ENCODE measurements around the gene WDR1.

Gene WDR1

GRCh38 chr4:10035130-10035529, 81.5 kb downstream of the WDR1 start:
- TF ChIP-seq ZFX (IDR thresholded peaks at IDR 0.05) (no peak), CTCF (conservative IDR thresholded peaks at IDR 0.05) (no peak)
- no peak overlapping the region for H3K27ac ChIP-seq

- TF ChIP-seq CTCF (conservative IDR thresholded peaks at IDR 0.05), result no peak
- TF ChIP-seq ZFX (IDR thresholded peaks at IDR 0.05), result no peak
- H3K27ac ChIP-seq, result no peak overlapping the region
These were observed 81.9 kb downstream of the WDR1 start for GRCh38 chr4:10034612-10035104.

- TF ChIP-seq ZFX (IDR thresholded peaks at IDR 0.05), result no peak
- TF ChIP-seq CTCF (conservative IDR thresholded peaks at IDR 0.05), result no peak
These were observed 82.5 kb downstream of the WDR1 start for GRCh38 chr4:10034136-10034535.

GRCh38 chr4:10033191-10033881, 83.3 kb downstream of the WDR1 start:
- no peak for TF ChIP-seq ZFX (IDR thresholded peaks at IDR 0.05)
- TF ChIP-seq CTCF (conservative IDR thresholded peaks at IDR 0.05), result no peak
- H3K27ac ChIP-seq, result no peak overlapping the region

More at GRCh38 chr4:10034136-10034535, 82.5 kb downstream of the WDR1 start:
- H3K27ac ChIP-seq, result no peak overlapping the region

- no peak for TF ChIP-seq CTCF (conservative IDR thresholded peaks at IDR 0.05)
- no peak overlapping the region for H3K27ac ChIP-seq
These were observed 84.0 kb downstream of the WDR1 start for GRCh38 chr4:10032625-10033024.

- no peak overlapping the region for H3K27ac ChIP-seq
- no peak for TF ChIP-seq ZFX (IDR thresholded peaks at IDR 0.05)
- no peak for TF ChIP-seq CTCF (conservative IDR thresholded peaks at IDR 0.05)
These were observed 84.7 kb downstream of the WDR1 start for GRCh38 chr4:10031668-10032590.

Data from C4-2B (cell line).